Osteoblast (primary cell): Measurements from ENCODE around the gene JPH3. TPM values are rescaled to one million over a fixed set of nuclear protein-coding genes. Genes with fewer than 3 reads are reported as not detected.

ENCODE experiments used
- DNase-seq: peaks from one replicate; pipeline ENCODE4 v3.0.0; 2011; ENCODE audit warnings: low spot score, mixed read lengths; ENCODE audit not compliant: insufficient read length; ENCODE audit errors: missing footprints
- H2AFZ ChIP-seq: 2 replicates; pipeline ENCODE4 v1.6.0; 2011; ENCODE audit warnings: mild to moderate bottlenecking, low read length
- H3K27ac ChIP-seq: 2 replicates; pipeline ENCODE4 v1.5.1; 2011; ENCODE audit warnings: mild to moderate bottlenecking, low read depth, low read length, moderate library complexity
- H3K27me3 ChIP-seq: 2 replicates; pipeline ENCODE4 v1.6.0; 2012; ENCODE audit warnings: mild to moderate bottlenecking, control low read depth, inconsistent platforms, low read length, moderate library complexity; ENCODE audit not compliant: insufficient read depth
- H3K36me3 ChIP-seq: 2 replicates; pipeline ENCODE4 v1.5.1; 2011; ENCODE audit warnings: mild to moderate bottlenecking, low read length, control low read depth, moderate library complexity; ENCODE audit not compliant: insufficient read depth
- H3K4me1 ChIP-seq: 2 replicates; pipeline ENCODE4 v1.5.1; 2011; ENCODE audit warnings: mild to moderate bottlenecking, low read length, control low read depth, moderate library complexity; ENCODE audit not compliant: insufficient read depth
- H3K4me2 ChIP-seq: 2 replicates; pipeline ENCODE4 v1.6.0; 2011; ENCODE audit warnings: mild to moderate bottlenecking, low read length; ENCODE audit not compliant: insufficient read depth
- H3K4me3 ChIP-seq: fragments of 200-600 bp; sonication (generic); 3 replicates; pipeline ENCODE4 v1.5.1; 2012; ENCODE audit warnings: mild to moderate bottlenecking, low read length, inconsistent platforms; ENCODE audit not compliant: insufficient read depth
- H3K79me2 ChIP-seq: 2 replicates; pipeline ENCODE4 v1.6.0; 2012; ENCODE audit warnings: mild to moderate bottlenecking, low read length, control low read depth, inconsistent platforms; ENCODE audit not compliant: insufficient read depth
- H3K9me3 ChIP-seq: 2 replicates; pipeline ENCODE4 v1.5.1; 2011; ENCODE audit warnings: low read depth, low read length, control low read depth
- H4K20me1 ChIP-seq: 2 replicates; pipeline ENCODE4 v1.6.0; 2012; ENCODE audit warnings: mild to moderate bottlenecking, low read length, control low read depth; ENCODE audit not compliant: insufficient read depth
- total RNA-seq: library from RNA; depleted of rRNA; stranded (reverse); fragments of >200 nt; gene quantifications from 2 replicates; pipeline ENCODE4 v1.2.3, GENCODE V29; 2012
- TF ChIP-seq, protein P1 (sequence below): IDR thresholded peaks from 2 replicates; pipeline ENCODE4 v1.5.1; 2011; ENCODE audit warnings: mild to moderate bottlenecking, low read depth, low read length, moderate library complexity; ENCODE audit errors: extremely low read depth

Gene JPH3
- total RNA-seq, 1 donor, result not detected

DNA sequence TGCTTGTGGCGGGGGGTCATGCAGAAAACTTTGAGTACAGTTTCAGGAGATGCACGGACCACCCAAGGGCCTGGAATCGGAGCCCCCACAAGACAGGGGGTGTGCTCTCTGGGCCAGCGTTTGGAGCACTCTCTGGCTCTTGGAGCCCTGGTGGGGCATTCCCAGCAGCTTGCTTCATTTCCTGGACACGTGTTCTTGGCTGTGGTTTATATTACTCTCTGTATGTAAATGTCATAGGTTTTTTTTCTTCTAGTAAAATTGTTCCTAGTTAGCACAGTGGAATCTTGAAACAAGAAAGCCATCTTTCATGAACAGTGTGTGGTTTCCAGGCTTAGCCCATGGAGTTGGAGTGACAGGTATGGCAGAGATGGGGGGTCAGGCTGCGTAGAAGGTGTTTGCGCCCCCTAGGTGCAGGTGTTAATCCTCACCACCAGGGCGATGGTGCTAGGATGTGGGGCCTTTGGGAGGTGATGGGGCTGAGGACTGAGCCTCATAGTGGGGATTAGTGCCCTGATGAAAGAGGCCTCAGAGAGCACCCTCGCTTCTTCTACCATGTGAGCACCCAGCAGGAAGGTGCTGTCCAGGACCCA, 79.8 kb downstream of the JPH3 start:
- H3K36me3 ChIP-seq, result no peaks in the 10 kb centered on the region
- peak overlapping the region; percentile 54 for H2AFZ ChIP-seq
- no peaks in the 10 kb centered on the region for H3K9me3 ChIP-seq
- peaks cover 8% of the 10 kb centered on the region for H3K4me1 ChIP-seq
- TF ChIP-seq, protein P1, sequence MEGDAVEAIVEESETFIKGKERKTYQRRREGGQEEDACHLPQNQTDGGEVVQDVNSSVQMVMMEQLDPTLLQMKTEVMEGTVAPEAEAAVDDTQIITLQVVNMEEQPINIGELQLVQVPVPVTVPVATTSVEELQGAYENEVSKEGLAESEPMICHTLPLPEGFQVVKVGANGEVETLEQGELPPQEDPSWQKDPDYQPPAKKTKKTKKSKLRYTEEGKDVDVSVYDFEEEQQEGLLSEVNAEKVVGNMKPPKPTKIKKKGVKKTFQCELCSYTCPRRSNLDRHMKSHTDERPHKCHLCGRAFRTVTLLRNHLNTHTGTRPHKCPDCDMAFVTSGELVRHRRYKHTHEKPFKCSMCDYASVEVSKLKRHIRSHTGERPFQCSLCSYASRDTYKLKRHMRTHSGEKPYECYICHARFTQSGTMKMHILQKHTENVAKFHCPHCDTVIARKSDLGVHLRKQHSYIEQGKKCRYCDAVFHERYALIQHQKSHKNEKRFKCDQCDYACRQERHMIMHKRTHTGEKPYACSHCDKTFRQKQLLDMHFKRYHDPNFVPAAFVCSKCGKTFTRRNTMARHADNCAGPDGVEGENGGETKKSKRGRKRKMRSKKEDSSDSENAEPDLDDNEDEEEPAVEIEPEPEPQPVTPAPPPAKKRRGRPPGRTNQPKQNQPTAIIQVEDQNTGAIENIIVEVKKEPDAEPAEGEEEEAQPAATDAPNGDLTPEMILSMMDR, result peak; percentile 37
- peak overlapping the region; percentile 20 for H3K4me2 ChIP-seq
- no peaks in the 10 kb centered on the region for H4K20me1 ChIP-seq
- no peak overlapping the region for H3K27ac ChIP-seq
- H3K4me3 ChIP-seq, result no peak overlapping the region
- DNase-seq, result peak; percentile 98
- H3K79me2 ChIP-seq, result no peaks in the 10 kb centered on the region
- peaks cover 31% of the 10 kb centered on the region for H3K27me3 ChIP-seq

DNA sequence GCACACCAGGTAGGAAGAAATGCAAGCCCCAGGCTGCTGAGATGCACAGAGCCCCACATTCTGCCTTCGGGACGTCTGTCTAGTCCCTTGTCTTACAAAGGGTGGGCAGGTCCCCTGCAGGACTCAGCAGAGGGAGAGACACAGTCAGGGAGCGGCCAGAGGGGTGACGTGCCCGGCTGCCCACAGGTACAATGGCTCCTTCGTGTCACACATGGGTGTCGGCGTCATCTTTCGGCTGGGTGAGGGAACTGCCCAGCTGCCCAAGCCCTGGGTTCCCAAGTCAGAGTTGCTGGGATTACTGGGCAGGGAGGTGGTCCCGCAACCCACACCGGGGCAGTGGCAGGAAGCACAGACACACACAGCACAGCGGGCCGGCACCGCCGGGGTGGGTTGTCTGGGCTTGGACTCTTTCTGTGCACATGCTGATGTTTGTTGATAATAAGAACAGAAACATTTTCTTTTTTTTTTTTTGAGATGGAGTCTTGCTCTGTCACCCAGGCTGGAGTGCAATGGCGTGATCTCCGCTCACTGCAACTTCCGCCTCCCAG, 80.6 kb downstream of the JPH3 start:
- no peaks in the 10 kb centered on the region for H4K20me1 ChIP-seq
- no peak overlapping the region for H3K4me2 ChIP-seq
- H2AFZ ChIP-seq, result no peak overlapping the region
- H3K27ac ChIP-seq, result no peak overlapping the region
- peak; percentile 89 for DNase-seq
- H3K79me2 ChIP-seq, result no peaks in the 10 kb centered on the region
- TF ChIP-seq, protein P1, result no peak
- H3K36me3 ChIP-seq, result no peaks in the 10 kb centered on the region
- no peak overlapping the region for H3K4me3 ChIP-seq
- H3K4me1 ChIP-seq, result peaks cover 8% of the 10 kb centered on the region
- H3K9me3 ChIP-seq, result no peaks in the 10 kb centered on the region
- H3K27me3 ChIP-seq, result peaks cover 31% of the 10 kb centered on the region

DNA sequence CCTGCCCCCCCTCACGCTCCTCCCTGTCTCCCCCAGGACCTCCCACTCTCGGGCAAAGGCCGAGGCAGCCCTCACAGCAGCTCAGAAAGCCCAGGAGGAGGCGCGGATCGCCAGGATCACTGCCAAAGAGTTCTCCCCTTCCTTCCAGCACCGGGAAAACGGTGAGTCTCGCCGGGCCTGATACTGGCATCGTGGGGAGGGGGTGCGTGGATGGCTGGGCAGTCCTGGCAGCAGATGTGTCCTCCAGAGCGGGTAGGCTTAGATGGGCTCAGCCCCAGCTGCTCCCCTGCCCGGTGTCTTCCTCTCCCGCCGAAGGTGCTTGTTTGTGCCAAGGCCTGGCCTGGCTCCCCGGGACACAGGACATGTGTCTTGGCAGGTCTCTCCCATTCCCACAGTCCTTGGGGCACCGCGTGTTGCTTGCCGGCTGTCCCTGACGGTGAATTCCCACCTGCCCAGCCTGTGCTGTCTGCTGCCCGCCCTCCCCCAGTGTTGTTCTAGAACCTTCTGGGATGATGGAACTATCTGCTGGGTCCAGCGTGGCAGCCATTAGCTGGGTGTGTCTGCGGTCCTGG, 81.9 kb downstream of the JPH3 start:
- no peaks in the 10 kb centered on the region for H3K9me3 ChIP-seq
- no peaks in the 10 kb centered on the region for H3K79me2 ChIP-seq
- H3K27ac ChIP-seq, result no peak overlapping the region
- DNase-seq, result peak; percentile 83
- no peaks in the 10 kb centered on the region for H3K36me3 ChIP-seq
- TF ChIP-seq, protein P1, result no peak
- H4K20me1 ChIP-seq, result no peaks in the 10 kb centered on the region
- H2AFZ ChIP-seq, result no peak overlapping the region
- H3K27me3 ChIP-seq, result peaks cover 31% of the 10 kb centered on the region
- H3K4me3 ChIP-seq, result no peak overlapping the region
- peaks cover 8% of the 10 kb centered on the region for H3K4me1 ChIP-seq
- H3K4me2 ChIP-seq, result no peak overlapping the region

DNA sequence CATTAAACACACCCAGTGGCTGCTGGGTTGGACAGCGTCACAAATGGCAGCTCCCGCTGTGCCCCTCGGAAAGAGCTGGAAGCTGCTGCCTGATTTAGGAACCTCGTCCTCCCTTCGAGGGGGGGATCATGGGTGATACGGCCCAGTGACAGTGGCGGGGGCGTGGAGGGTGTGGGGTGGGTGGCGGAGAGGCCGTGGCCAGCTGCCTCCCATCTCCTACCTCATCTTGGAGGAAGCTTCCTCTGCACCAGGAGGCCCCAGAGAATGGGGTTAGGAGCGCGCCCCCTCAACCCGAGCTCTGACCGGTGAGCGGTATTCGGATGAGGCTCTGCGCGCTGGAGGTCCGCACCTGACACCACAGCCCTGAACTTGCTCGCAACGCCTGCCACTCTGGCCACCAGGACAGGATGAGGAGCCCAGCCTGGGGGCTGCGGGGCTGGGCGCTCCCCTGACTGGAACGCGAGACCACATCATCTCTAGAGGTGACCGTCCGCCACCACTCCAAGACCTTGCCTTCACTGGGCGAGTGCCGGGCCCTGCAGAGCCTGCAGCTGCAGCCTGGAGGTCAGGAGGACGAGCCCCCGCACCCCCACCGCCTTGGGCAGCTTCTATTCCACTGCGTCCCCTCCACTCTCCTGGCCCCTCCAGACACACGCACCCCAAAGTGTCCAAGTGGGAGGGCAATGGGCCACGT, 82.5 kb downstream of the JPH3 start:
- no peak overlapping the region for H3K4me2 ChIP-seq
- no peaks in the 10 kb centered on the region for H3K79me2 ChIP-seq
- H2AFZ ChIP-seq, result no peak overlapping the region
- H3K4me1 ChIP-seq, result peaks cover 8% of the 10 kb centered on the region
- TF ChIP-seq, protein P1, result no peak
- peaks cover 28% of the 10 kb centered on the region for H3K27me3 ChIP-seq
- no peaks in the 10 kb centered on the region for H3K9me3 ChIP-seq
- no peak overlapping the region for H3K27ac ChIP-seq
- H3K36me3 ChIP-seq, result no peaks in the 10 kb centered on the region
- H3K4me3 ChIP-seq, result no peak overlapping the region
- DNase-seq, result peak; percentile 94
- H4K20me1 ChIP-seq, result no peaks in the 10 kb centered on the region
